Non-pigmented ciliary epithelial cell (primary cell): ENCODE results near the gene WDFY2.

Experiments
- DNase-seq: peaks from one replicate; pipeline ENCODE4 v3.0.0-alpha.2; 2010; ENCODE audit warnings: low read depth

WDFY2 gene

GRCh38 chr13:51800486-51800885, 216.2 kb downstream of the WDFY2 start:
- DNase-seq: no peak

GRCh38 chr13:51801631-51802099, 217.4 kb downstream of the WDFY2 start:
- no peak for DNase-seq

- DNase-seq: no peak
Measured at GRCh38 chr13:51802631-51803418, 218.6 kb downstream of the WDFY2 start.

GRCh38 chr13:51803422-51804294, 219.4 kb downstream of the WDFY2 start, which contains the start of gene DHRS12:
Gene DHRS12, minus strand, starts transcription at chr13:51804163. Its CDS starts 4,504 bp downstream, at chr13:51799659.
- no peak for DNase-seq

- DNase-seq: no peak
Measured at GRCh38 chr13:51804295-51805172, 220.3 kb downstream of the WDFY2 start.

- no peak for DNase-seq
Measured at GRCh38 chr13:51805313-51805712, 221.1 kb downstream of the WDFY2 start.

- DNase-seq: no peak
Measured at GRCh38 chr13:51805925-51806324, 221.7 kb downstream of the WDFY2 start.

GRCh38 chr13:51806566-51806965, 222.3 kb downstream of the WDFY2 start:
- DNase-seq: no peak

- DNase-seq: no peak
Measured at GRCh38 chr13:51807041-51807440, 222.8 kb downstream of the WDFY2 start.

GRCh38 chr13:51808811-51809210, 224.5 kb downstream of the WDFY2 start:
- DNase-seq: no peak

- no peak for DNase-seq
Measured at GRCh38 chr13:51811046-51811445, 226.8 kb downstream of the WDFY2 start.

- DNase-seq: no peak
Measured at GRCh38 chr13:51811920-51812451, 227.7 kb downstream of the WDFY2 start.

GRCh38 chr13:51814071-51814470, 229.8 kb downstream of the WDFY2 start:
- no peak for DNase-seq

GRCh38 chr13:51814825-51815650, 230.8 kb downstream of the WDFY2 start:
- no peak for DNase-seq

- DNase-seq: no peak
Measured at GRCh38 chr13:51815848-51816247, 231.6 kb downstream of the WDFY2 start.

GRCh38 chr13:51816604-51817249, 232.5 kb downstream of the WDFY2 start:
- no peak for DNase-seq
